A673 (cell line): ENCODE data around the gene CTDNEP1. TPM values are rescaled to one million over a fixed set of nuclear protein-coding genes. Genes with fewer than 3 reads are reported as not detected.
A peak's percentile ranks its signal among the peaks of the same experiment; 100 is the strongest.

Experiments
- BruUV-seq: library from RNA; stranded (reverse); fragments of 400-500 nt; replicated peaks from 2 replicates; lab custom pipeline; 2021; lab: Mats Ljungman, UMichigan
- CTCF ChIA-PET: fragments of 300-600 bp; sonication (Branson Sonifier 250); formaldehyde crosslinking; loops from one replicate; lab custom pipeline; 2022; ENCODE audit warnings: antibody characterized with exemption; lab: Charles Lee
- POLR2A ChIA-PET: fragments of 300-600 bp; sonication (Branson Sonifier 250); formaldehyde crosslinking; loops from one replicate; lab custom pipeline; 2022; ENCODE audit warnings: antibody characterized with exemption; ENCODE audit not compliant: low non-redundant PET; lab: Charles Lee
- DNase-seq: peaks from one replicate; pipeline ENCODE4 v3.0.0-alpha.2; 2015; ENCODE audit warnings: low spot score
- H3K27ac ChIP-seq: fragments of 200-600 bp; sonication (generic); 2 replicates; pipeline ENCODE4 v1.5.1; 2016; ENCODE audit warnings: mixed run types, low read depth, mild to moderate bottlenecking, mixed read lengths, antibody characterized with exemption, low read length; ENCODE audit not compliant: poor library complexity, severe bottlenecking
- H3K27me3 ChIP-seq: fragments of 200-600 bp; sonication (generic); replicated peaks from 2 replicates; pipeline ENCODE4 v1.6.1; 2017; ENCODE audit warnings: mixed run types, low read depth, mild to moderate bottlenecking, mixed read lengths, antibody characterized with exemption, low read length; ENCODE audit not compliant: insufficient read depth, poor library complexity
- H3K36me3 ChIP-seq: fragments of 200-600 bp; sonication (generic); 2 replicates; pipeline ENCODE4 v1.6.1; 2016; ENCODE audit warnings: mixed run types, mild to moderate bottlenecking, mixed read lengths, antibody characterized with exemption, low read length; ENCODE audit not compliant: insufficient read depth, poor library complexity, severe bottlenecking
- H3K4me1 ChIP-seq: fragments of 200-600 bp; sonication (generic); 2 replicates; pipeline ENCODE4 v1.6.1; 2017; ENCODE audit warnings: mixed run types, mild to moderate bottlenecking, mixed read lengths, antibody characterized with exemption, low read length; ENCODE audit not compliant: insufficient read depth, poor library complexity, severe bottlenecking
- H3K4me3 ChIP-seq: fragments of 200-600 bp; sonication (generic); 2 replicates; pipeline ENCODE4 v1.5.1; 2016; ENCODE audit warnings: low read depth, mixed run types, mild to moderate bottlenecking, mixed read lengths, low read length; ENCODE audit not compliant: poor library complexity, severe bottlenecking
- H3K9me3 ChIP-seq: fragments of 200-600 bp; sonication (generic); 2 replicates; pipeline ENCODE4 v1.6.1; 2016; ENCODE audit warnings: mixed run types, low read depth, mild to moderate bottlenecking, mixed read lengths, antibody characterized with exemption, low read length; ENCODE audit not compliant: poor library complexity, severe bottlenecking
- CTCF ChIP-seq: fragments of 300-800, 200-600 bp; sonication (generic); conservative IDR thresholded peaks from 2 replicates; pipeline ENCODE4 v1.5.1; 2017; ENCODE audit warnings: low read depth, mild to moderate bottlenecking, antibody characterized with exemption, low read length, moderate library complexity, mixed read lengths
- EZH2 ChIP-seq: fragments of 200-600 bp; sonication (generic); IDR thresholded peaks from 2 replicates; pipeline ENCODE4 v1.6.1; 2017; ENCODE audit warnings: borderline replicate concordance, low read depth, mild to moderate bottlenecking, mixed read lengths, antibody characterized with exemption, low read length; ENCODE audit not compliant: poor library complexity, severe bottlenecking
- intact Hi-C: fragments of 100-400 bp; cut with micrococcal nuclease; formaldehyde crosslinking; loops from one replicate; pipeline ENCODE4 v1.10.0; 2022; ENCODE audit not compliant: unreplicated experiment
- total RNA-seq: library from RNA; stranded (reverse); gene quantifications from 2 replicates; pipeline ENCODE4 v1.2.3, GENCODE V29; 2021

CTDNEP1 gene
- total RNA-seq, 1 experiment from 2014 or later: 175 TPM

- no peak for DNase-seq
- Histone ChIP-seq H3K4me1 (peaks cover 5% of the 10 kb centered on the region), H3K36me3 (peaks cover 87% of the 10 kb centered on the region), H3K4me3 (no peak overlapping the region), H3K27ac (no peak overlapping the region), H3K9me3 (no peaks in the 10 kb centered on the region), H3K27me3 (no peaks in the 10 kb centered on the region)
- no peak for TF ChIP-seq CTCF
- no peak for TF ChIP-seq EZH2
- ChIA-PET CTCF (no interaction called here), POLR2A (interaction anchor here (0.6 kb wide), 1 partner anchor 8 kb away, joined by 3 read pairs; no protein-coding TSS in a partner anchor)
- BruUV-seq: TSS peak; percentile 34
- intact Hi-C loops: no loop called here
These were observed 26.8 kb downstream of the CTDNEP1 start for GRCh38 chr17:7224661-7225111.

- H3K4me1 ChIP-seq: peaks cover 10% of the 10 kb centered on the region
- intact Hi-C loops: no loop called here
- ChIA-PET POLR2A (interaction anchor here (0.6 kb wide), 1 partner anchor 9 kb away, joined by 3 read pairs; no protein-coding TSS in a partner anchor), CTCF (no interaction called here)
- H3K36me3 ChIP-seq: peaks cover 81% of the 10 kb centered on the region
- no peaks in the 10 kb centered on the region for H3K27me3 ChIP-seq
- DNase-seq: no peak
- no peak for TF ChIP-seq EZH2
- no peak for TF ChIP-seq CTCF
- no peaks in the 10 kb centered on the region for H3K9me3 ChIP-seq
- BruUV-seq: no TSS peak
- H3K27ac ChIP-seq: no peak overlapping the region
- no peak overlapping the region for H3K4me3 ChIP-seq
These were observed 27.4 kb downstream of the CTDNEP1 start for GRCh38 chr17:7224110-7224509.

- no TSS peak for BruUV-seq
- no peak overlapping the region for H3K4me3 ChIP-seq
- peaks cover 18% of the 10 kb centered on the region for H3K4me1 ChIP-seq
- no peak for DNase-seq
- H3K9me3 ChIP-seq: no peaks in the 10 kb centered on the region
- ChIA-PET CTCF (no interaction called here), POLR2A (no interaction called here)
- H3K27me3 ChIP-seq: no peaks in the 10 kb centered on the region
- TF ChIP-seq EZH2: no peak
- TF ChIP-seq CTCF: no peak
- H3K36me3 ChIP-seq: peaks cover 73% of the 10 kb centered on the region
- intact Hi-C loops: no loop called here
- H3K27ac ChIP-seq: no peak overlapping the region
These were observed 28.2 kb downstream of the CTDNEP1 start for GRCh38 chr17:7223375-7223774.
